Panc1 (cell line): Measurements from ENCODE around the gene FKBP5. TPM values are rescaled to one million over a fixed set of nuclear protein-coding genes. Genes with fewer than 3 reads are reported as not detected.

ENCODE experiments used
- ATAC-seq: fragments of 200-7000 bp; cut with Tn5 transposase; 2 replicates; pipeline ENCODE4 v1.9.1; 2020; ENCODE audit warnings: mild to moderate bottlenecking, moderate library complexity
- BruUV-seq: library from RNA; stranded (reverse); fragments of 400-500 nt; replicated peaks from 2 replicates; lab custom pipeline; 2021; lab: Mats Ljungman, UMichigan
- CTCF ChIA-PET: fragments of 300-600 bp; sonication (Branson Sonifier 250); formaldehyde crosslinking; loops from one replicate; lab custom pipeline; 2022; ENCODE audit warnings: antibody characterized with exemption; lab: Charles Lee
- POLR2A ChIA-PET: fragments of 300-600 bp; sonication (Branson Sonifier 250); formaldehyde crosslinking; loops from one replicate; lab custom pipeline; 2022; ENCODE audit warnings: antibody characterized with exemption; lab: Charles Lee
- DNase-seq: peaks from one replicate; pipeline ENCODE4 v3.0.0-alpha.2; 2010; ENCODE audit warnings: low read depth, low spot score
- H3K27ac ChIP-seq: 2 replicates; pipeline ENCODE4 v1.5.1; 2011; ENCODE audit warnings: mild to moderate bottlenecking, low read length, inconsistent platforms
- H3K27me3 ChIP-seq: fragments of 200-500 bp; sonication (Bioruptor generic); 2 replicates; pipeline ENCODE4 v1.6.0; 2014; ENCODE audit warnings: low read length, inconsistent platforms; ENCODE audit not compliant: control insufficient read depth, insufficient read depth
- H3K36me3 ChIP-seq: fragments of 200-500 bp; sonication (Bioruptor generic); 2 replicates; pipeline ENCODE4 v1.5.1; 2014; ENCODE audit warnings: inconsistent platforms, mild to moderate bottlenecking, low read length, moderate library complexity; ENCODE audit not compliant: control insufficient read depth, insufficient read depth
- H3K4me1 ChIP-seq: 2 replicates; pipeline ENCODE4 v1.5.1; 2011; ENCODE audit warnings: inconsistent platforms, mild to moderate bottlenecking, low read length, moderate library complexity; ENCODE audit not compliant: control insufficient read depth, insufficient read depth
- H3K4me3 ChIP-seq, 2 experiments: 2 replicates each; pipeline ENCODE4 v1.5.1; 2011 to 2012; ENCODE audit warnings: low read depth in 2 of 2, low read length in 2 of 2, mild to moderate bottlenecking in 2 of 2, inconsistent platforms in 1 of 2, moderate library complexity in 1 of 2
- H3K9me3 ChIP-seq: fragments of 200-500 bp; sonication (Bioruptor generic); 2 replicates; pipeline ENCODE4 v1.5.1; 2014; ENCODE audit warnings: low read depth, mild to moderate bottlenecking, inconsistent platforms, low read length, moderate library complexity; ENCODE audit not compliant: control insufficient read depth, insufficient read depth
- POLR2AphosphoS5 ChIP-seq: IDR thresholded peaks from 2 replicates; pipeline ENCODE4 v1.6.1; 2012; ENCODE audit warnings: mild to moderate bottlenecking, low read depth, low read length, moderate library complexity
- SIN3A ChIP-seq: IDR thresholded peaks from 2 replicates; pipeline ENCODE4 v1.6.1; 2012; ENCODE audit warnings: low read depth, mild to moderate bottlenecking, low read length, moderate library complexity, borderline replicate concordance; ENCODE audit not compliant: insufficient read depth
- TCF7L2 ChIP-seq: IDR thresholded peaks from 2 replicates; pipeline ENCODE4 v1.6.1; 2011; ENCODE audit warnings: mild to moderate bottlenecking, low read depth, low read length, inconsistent platforms
- in situ Hi-C: cut with HindIII; loops from 2 replicates; pipeline ENCODE4 v1.10.0; 2016; ENCODE audit warnings: low sequenced_read_pairs, low pct_unique_long_range_greater_than_20kb
- intact Hi-C: fragments of 100-400 bp; cut with micrococcal nuclease; formaldehyde crosslinking; loops from one replicate; pipeline ENCODE4 v1.10.0; 2022; ENCODE audit not compliant: unreplicated experiment
- total RNA-seq: library from RNA; stranded (reverse); gene quantifications from one replicate; pipeline ENCODE4 v1.2.1, GENCODE V29; 2021; ENCODE audit not compliant: unreplicated experiment
- TF ChIP-seq, protein P1 (sequence below): fragments of 450-650 bp; IDR thresholded peaks from 2 replicates; pipeline ENCODE4 v1.5.1; 2017; ENCODE audit warnings: mild to moderate bottlenecking
- TF ChIP-seq, protein P2 (sequence below), 2 experiments: IDR thresholded peaks; 2 replicates each; pipeline ENCODE4 v1.6.1; 2011 to 2012; ENCODE audit warnings: low read depth in 2 of 2, control low read depth in 1 of 2, low read length in 1 of 2, mild to moderate bottlenecking in 1 of 2, moderate library complexity in 1 of 2; ENCODE audit not compliant: insufficient read depth in 1 of 2

FKBP5 gene
- total RNA-seq, 1 experiment from 2014 or later: 25.2 TPM

DNA sequence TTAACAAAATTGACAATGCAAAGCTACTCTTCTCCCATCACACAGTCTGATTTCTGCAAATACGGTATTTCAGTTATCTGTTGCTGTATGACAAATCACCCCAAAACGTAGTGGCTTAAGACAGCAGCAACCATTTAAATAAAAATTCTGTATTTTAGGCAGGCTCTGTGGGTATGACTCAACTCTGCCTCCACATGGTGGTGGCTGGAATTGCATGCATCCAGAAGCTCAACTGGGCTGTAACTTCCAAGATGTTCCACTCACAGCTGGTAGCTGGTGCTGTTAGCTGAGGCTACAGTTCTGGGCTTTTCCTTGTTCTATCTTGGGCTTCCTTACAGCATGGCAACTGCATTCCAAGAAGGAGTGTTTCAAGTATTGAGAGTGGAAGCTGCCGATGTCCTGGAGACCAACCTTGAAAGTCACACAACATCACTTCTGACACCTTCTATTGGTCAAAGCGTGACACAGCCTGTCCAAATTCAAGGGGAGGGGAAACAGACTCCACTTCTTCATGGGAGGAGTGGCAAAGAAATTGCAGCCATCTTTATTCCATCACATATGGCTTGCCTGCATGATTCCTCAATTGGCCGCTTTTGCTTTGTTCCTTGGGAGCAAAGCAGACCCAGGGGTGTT, 136.3 kb downstream of the FKBP5 start:
- intact Hi-C loops: no loop called here
- ChIA-PET POLR2A (no interaction called here), CTCF (interaction anchor here (0.5 to 1.7 kb wide), 11 partner anchors 16 to 297 kb away, joined by 3 to 14 read pairs (median 3); no protein-coding TSS in a partner anchor)
- ATAC-seq (no peak), DNase-seq (peak; percentile 32)
- H3K27ac ChIP-seq: no peak overlapping the region
- in situ Hi-C loops: no loop called here
- no peak overlapping the region for H3K4me3 ChIP-seq
- no peaks in the 10 kb centered on the region for H3K36me3 ChIP-seq
- TF ChIP-seq, protein P1, sequence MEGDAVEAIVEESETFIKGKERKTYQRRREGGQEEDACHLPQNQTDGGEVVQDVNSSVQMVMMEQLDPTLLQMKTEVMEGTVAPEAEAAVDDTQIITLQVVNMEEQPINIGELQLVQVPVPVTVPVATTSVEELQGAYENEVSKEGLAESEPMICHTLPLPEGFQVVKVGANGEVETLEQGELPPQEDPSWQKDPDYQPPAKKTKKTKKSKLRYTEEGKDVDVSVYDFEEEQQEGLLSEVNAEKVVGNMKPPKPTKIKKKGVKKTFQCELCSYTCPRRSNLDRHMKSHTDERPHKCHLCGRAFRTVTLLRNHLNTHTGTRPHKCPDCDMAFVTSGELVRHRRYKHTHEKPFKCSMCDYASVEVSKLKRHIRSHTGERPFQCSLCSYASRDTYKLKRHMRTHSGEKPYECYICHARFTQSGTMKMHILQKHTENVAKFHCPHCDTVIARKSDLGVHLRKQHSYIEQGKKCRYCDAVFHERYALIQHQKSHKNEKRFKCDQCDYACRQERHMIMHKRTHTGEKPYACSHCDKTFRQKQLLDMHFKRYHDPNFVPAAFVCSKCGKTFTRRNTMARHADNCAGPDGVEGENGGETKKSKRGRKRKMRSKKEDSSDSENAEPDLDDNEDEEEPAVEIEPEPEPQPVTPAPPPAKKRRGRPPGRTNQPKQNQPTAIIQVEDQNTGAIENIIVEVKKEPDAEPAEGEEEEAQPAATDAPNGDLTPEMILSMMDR: peak; percentile 94
- TF ChIP-seq, protein P2, sequence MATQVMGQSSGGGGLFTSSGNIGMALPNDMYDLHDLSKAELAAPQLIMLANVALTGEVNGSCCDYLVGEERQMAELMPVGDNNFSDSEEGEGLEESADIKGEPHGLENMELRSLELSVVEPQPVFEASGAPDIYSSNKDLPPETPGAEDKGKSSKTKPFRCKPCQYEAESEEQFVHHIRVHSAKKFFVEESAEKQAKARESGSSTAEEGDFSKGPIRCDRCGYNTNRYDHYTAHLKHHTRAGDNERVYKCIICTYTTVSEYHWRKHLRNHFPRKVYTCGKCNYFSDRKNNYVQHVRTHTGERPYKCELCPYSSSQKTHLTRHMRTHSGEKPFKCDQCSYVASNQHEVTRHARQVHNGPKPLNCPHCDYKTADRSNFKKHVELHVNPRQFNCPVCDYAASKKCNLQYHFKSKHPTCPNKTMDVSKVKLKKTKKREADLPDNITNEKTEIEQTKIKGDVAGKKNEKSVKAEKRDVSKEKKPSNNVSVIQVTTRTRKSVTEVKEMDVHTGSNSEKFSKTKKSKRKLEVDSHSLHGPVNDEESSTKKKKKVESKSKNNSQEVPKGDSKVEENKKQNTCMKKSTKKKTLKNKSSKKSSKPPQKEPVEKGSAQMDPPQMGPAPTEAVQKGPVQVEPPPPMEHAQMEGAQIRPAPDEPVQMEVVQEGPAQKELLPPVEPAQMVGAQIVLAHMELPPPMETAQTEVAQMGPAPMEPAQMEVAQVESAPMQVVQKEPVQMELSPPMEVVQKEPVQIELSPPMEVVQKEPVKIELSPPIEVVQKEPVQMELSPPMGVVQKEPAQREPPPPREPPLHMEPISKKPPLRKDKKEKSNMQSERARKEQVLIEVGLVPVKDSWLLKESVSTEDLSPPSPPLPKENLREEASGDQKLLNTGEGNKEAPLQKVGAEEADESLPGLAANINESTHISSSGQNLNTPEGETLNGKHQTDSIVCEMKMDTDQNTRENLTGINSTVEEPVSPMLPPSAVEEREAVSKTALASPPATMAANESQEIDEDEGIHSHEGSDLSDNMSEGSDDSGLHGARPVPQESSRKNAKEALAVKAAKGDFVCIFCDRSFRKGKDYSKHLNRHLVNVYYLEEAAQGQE (IDR thresholded peaks at IDR 0.05; ENCODE audit: insufficient read depth in 1 of 2, low read depth in 2 of 2, low read length in 1 of 2): no peak
- no peak for TF ChIP-seq POLR2AphosphoS5
- no TSS peak for BruUV-seq
- H3K4me1 ChIP-seq: no peaks in the 10 kb centered on the region
- H3K9me3 ChIP-seq: no peaks in the 10 kb centered on the region
- H3K27me3 ChIP-seq: no peaks in the 10 kb centered on the region

DNA sequence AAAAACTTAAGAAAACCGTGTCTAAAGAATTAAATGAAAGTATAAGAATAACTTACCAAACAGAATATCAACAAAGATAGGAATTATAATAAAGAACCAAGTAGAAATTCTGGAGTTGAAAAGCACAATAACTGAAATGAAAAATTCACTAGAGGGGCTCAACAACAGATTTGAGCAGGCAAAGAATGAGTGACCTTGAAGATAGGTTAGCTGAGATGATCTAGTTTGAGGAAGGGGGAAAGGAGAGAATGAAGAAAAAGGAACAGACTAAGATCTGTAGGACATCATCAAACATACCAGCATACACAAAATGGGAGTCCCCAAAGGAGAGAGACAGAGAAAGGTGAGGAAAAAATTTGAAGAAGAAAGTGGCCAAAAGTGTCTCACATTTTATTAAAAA, 138.3 kb downstream of the FKBP5 start:
- BruUV-seq: no TSS peak
- ChIA-PET CTCF (no interaction called here), POLR2A (no interaction called here)
- no peaks in the 10 kb centered on the region for H3K4me1 ChIP-seq
- H3K27ac ChIP-seq: no peak overlapping the region
- ATAC-seq: no peak
- intact Hi-C loops: no loop called here
- H3K27me3 ChIP-seq: no peaks in the 10 kb centered on the region
- no peak overlapping the region for H3K4me3 ChIP-seq
- DNase-seq: no peak
- in situ Hi-C loops: no loop called here
- TF ChIP-seq TCF7L2 (no peak), SIN3A (no peak), POLR2AphosphoS5 (no peak)
- TF ChIP-seq, protein P2 (IDR thresholded peaks at IDR 0.05; ENCODE audit: insufficient read depth in 1 of 2, low read depth in 2 of 2, low read length in 1 of 2): no peak
- TF ChIP-seq, protein P1: no peak
- H3K36me3 ChIP-seq: no peaks in the 10 kb centered on the region
- no peaks in the 10 kb centered on the region for H3K9me3 ChIP-seq
